GM18870 (cell line): ENCODE results near the gene CERK.
A peak's percentile ranks its signal among the peaks of the same experiment; 100 is the strongest.
"Not testable (repeated sequence)": the region's sequence is repeated elsewhere in the genome, so short reads cannot be mapped to it uniquely, and the experiment has no call there.

Experiments
- ATAC-seq: cut with Tn5 transposase; IDR thresholded peaks from one replicate; pipeline ENCODE4 v1.9.1; 2021; ENCODE audit warnings: moderate library complexity; ENCODE audit not compliant: unreplicated experiment

Gene CERK

GRCh38 chr22:46737976-46738646, at the start of gene CERK:
TSS of gene CERK (minus strand) at chr22:46738252. CDS start at chr22:46738148, 104 bp downstream.
- no peak for ATAC-seq

GRCh38 chr22:46783721-46784120, 45.7 kb upstream of the CERK start:
- no peak for ATAC-seq

- not testable (repeated sequence) for ATAC-seq
Measured at GRCh38 chr22:46782200-46782599, 44.1 kb upstream of the CERK start.

GRCh38 chr22:46781291-46781690, 43.2 kb upstream of the CERK start:
- no peak for ATAC-seq

- no peak for ATAC-seq
Measured at GRCh38 chr22:46780453-46780852, 42.4 kb upstream of the CERK start.

- ATAC-seq, result no peak
Measured at GRCh38 chr22:46779651-46780050, 41.6 kb upstream of the CERK start.

- no peak for ATAC-seq
Measured at GRCh38 chr22:46779023-46779422, 41.0 kb upstream of the CERK start.

- no peak for ATAC-seq
Measured at GRCh38 chr22:46777609-46777970, 39.5 kb upstream of the CERK start.

- ATAC-seq, result no peak
Measured at GRCh38 chr22:46776876-46777608, 39.0 kb upstream of the CERK start.

- ATAC-seq, result no peak
Measured at GRCh38 chr22:46775850-46776826, 38.1 kb upstream of the CERK start.

GRCh38 chr22:46774980-46775849, 37.2 kb upstream of the CERK start:
- no peak for ATAC-seq

- peak; percentile 54 for ATAC-seq
Measured at GRCh38 chr22:46774253-46774979, 36.4 kb upstream of the CERK start.

- no peak for ATAC-seq
Measured at GRCh38 chr22:46773076-46773475, 35.0 kb upstream of the CERK start.

- ATAC-seq, result no peak
Measured at GRCh38 chr22:46770726-46771125, 32.7 kb upstream of the CERK start.

GRCh38 chr22:46770151-46770641, 32.1 kb upstream of the CERK start:
- ATAC-seq, result no peak

GRCh38 chr22:46769706-46770105, 31.7 kb upstream of the CERK start:
- no peak for ATAC-seq

- ATAC-seq, result no peak
Measured at GRCh38 chr22:46769191-46769675, 31.2 kb upstream of the CERK start.

GRCh38 chr22:46767249-46767985, 29.4 kb upstream of the CERK start:
- ATAC-seq, result no peak

GRCh38 chr22:46766611-46767010, 28.6 kb upstream of the CERK start:
- no peak for ATAC-seq
